HG03108 (cell line): ENCODE data around the gene AKAP5.
A peak's percentile ranks its signal among the peaks of the same experiment; 100 is the strongest.
"Not testable (repeated sequence)": the region's sequence is repeated elsewhere in the genome, so short reads cannot be mapped to it uniquely, and the experiment has no call there.

Source experiments
- ATAC-seq: cut with Tn5 transposase; IDR thresholded peaks from one replicate; pipeline ENCODE4 v1.9.1; 2021; ENCODE audit warnings: moderate library complexity; ENCODE audit not compliant: unreplicated experiment

Gene AKAP5

GRCh38 chr14:64501411-64502171 lies 36.3 kb downstream of the AKAP5 start:
- no peak for ATAC-seq

DNA sequence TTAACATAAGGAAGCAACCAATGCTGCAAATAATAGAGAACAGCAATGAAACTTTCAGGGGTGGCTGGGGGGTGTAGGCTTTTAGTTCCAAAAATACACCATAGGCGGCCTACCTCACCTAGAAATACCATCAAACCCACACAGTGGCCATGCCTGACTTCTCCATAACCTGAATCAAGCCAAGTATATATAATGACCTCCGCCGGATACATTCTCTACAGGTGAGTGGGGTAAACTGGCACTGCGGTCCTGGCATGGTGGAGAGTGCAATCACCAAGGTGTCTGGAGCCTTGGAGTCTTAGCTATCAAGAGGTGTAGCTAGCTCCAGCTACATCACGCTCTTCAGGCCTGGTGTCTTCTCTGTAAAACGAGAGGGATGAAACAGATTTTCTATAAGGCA lies 37.2 kb downstream of the AKAP5 start:
- no peak for ATAC-seq

DNA sequence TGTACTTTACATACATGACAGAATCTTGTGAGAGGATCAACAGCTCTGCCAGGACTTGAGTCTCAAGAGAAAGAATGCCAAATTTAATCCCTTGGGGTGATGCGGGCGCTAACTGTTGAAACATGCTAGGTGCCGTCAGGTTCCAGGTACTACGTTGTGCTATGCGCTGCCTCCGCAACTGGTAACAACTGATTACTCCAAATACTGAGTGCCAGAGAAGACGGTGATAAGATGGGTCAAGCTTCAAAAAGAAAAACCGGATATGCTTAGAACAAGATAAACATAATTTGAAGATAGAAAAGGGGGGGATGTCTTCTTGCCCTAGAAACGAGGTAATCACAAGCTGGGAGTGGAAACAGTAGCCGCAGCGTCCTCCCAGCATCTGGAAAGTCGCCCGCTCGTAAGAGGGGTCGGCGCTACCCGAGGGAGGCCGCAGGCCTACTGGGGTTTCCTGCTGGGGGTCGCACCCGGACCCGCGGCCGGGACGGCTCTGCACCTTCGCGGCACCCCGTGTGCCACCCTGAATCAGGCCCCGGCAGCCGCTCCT lies 37.7 kb downstream of the AKAP5 start:
- ATAC-seq = peak; percentile 0

DNA sequence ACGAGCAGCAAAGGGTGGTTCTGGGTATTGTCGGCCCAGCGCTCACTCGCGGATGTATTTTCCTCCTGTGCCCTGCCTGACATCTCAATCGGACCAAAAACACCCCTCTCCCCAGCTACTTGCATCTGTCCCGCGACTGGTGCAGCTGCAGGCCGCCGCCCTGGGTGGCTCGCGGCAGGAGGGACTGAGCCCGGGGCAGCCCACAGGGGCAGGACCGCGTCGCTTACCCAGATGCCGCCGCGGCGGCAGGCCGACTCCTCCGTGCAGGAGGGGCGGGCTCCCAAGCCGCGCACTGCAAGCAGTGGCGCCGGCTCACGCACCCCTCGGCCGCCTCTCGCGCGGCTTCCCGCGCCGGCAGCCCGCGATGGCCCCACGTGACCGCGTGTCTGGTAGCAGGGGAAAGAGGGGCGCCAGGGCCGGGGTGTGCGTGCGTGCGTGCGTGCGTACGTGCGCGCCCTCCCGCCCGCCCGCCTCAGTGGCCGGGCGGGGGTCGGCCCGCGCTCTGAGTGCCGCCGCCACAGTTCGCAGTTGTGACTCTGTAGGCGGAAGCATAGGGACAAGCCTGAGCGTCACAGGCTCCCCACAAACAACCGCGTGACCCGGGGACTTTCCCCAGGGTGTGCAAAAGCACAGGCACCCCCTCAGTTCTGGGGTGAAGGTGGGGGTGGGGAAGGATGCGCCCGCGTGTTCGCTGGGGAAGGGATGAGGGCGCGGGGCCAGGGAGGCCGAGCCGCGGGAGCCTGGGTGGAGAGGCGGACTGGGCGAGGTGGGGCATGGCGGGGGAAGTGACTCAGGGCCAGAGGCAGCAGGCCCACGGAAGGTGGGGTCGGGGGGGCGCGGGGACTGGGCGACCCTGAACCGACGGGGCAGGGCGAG lies 38.4 kb downstream of the AKAP5 start, which contains the start of gene ZBTB25:
ZBTB25 (minus strand) TSS at position 405 of the 876 bp plus-strand sequence. CDS start 13,305 bp downstream, outside the sequence.
- ATAC-seq = peak; percentile 54

DNA sequence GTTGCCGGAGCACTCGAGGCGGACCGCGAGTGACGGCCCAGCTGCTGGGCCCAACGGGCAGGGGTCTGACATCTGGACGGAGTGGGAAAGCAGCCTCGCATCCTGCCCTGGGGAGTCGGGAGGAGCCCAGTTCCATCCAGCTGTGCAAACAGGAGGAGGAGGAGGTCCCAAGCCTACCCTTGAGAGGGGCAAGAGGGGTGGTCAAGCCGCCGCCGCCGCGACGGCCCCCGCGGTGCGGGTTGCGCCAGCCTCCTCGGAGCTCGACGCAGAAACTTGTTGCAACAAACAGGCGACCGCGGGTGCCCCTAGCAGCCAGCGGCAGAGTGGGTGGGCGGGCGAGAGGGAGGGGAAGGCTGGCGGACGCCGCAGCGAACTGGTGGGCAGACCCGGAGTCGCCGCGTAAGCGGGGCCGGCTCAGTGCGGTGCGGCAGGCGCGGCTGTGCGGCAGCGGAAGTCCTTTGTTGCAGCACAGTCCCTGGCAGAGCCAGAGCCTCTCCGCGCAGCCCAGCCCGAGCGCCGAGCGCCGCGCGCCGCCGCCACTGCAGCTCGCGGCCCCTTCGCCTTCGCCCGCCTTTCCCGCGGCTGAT lies 39.1 kb downstream of the AKAP5 start, which contains the start of gene ZBTB1:
ZBTB1 (plus strand) TSS at position 461 of the 587 bp plus-strand sequence. CDS start 16,735 bp downstream, outside the sequence.
- ATAC-seq = peak; percentile 18

DNA sequence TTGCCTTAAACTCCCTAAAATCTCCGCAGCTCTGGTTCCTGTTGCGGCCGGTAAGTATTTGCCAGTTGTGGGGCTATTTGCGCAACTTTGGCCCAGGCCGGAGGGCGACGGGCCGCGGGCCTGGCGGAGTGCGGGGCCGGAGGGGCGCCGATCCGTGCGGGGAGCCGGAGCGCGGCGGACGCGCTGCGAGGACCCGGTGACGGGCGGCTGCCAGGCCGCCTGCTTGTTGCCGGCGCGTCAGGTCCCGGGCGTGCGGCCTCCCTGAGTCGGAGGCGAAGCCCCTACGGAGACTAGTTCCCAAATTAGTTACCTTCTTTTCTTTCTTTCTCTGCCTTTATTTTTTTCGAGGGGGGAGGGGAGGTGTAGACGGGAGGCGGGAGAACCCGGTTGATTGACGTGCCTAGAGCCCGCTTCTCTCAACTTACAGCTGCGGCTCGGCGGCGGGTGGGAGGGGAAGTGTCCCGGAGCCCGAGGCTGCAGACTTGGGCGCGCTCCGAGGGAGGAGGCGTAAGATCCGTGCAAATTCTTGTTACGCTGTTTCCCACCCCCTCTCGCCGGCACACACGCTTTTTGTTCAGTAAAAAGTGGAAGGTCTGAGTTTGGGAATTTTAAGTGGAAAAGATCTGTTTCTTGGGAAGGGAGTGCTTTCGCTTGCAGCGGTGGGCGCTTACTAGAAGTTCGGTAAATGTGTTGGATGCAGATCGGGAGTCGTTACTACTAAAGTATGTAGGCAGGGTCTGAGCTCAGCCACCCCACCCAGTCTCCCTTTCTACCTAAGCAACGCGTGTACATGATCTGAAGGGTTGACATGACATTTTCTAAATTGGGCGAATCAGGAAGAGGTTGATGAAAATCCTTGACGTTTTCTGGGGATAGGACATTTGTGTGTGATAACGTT lies 39.8 kb downstream of the AKAP5 start:
- ATAC-seq = peak; percentile 23

GRCh38 chr14:64506721-64507120 lies 41.4 kb downstream of the AKAP5 start:
- no peak for ATAC-seq

DNA sequence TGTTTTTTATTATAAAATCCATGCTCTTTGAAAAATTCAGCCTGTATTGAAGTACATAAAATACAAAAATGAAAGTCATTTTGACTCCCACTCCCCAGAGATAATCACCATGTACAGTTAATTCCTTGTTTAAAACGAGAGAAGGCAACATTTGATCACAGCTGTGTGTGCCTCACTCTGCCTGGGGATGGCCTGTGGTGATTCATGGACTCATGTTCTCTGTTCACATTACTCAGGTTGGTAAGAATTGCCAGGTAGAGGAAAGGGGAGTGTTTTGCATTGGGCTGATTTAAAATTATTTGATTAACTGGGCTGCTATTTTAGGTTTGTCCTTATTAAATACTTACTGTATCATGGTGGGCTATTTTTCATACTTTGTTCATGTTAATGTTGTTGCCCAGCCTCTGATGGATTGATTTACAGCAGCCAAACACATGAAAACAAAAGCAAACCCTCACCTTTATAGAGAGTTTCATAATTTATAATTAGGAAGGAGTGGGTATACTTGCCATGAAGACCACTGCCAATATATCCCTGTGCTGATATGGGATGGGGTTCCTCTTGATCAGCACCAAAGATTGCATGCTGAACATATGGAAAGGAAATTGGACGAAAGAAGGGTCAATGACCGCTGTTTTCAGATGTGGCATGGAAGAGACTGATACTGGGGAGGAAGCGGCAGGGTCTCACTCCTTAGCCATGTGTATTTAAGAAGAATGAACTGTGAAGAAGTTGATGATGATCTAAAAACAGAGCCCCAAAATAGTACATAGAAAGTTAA lies 42.3 kb downstream of the AKAP5 start:
- no peak for ATAC-seq

- ATAC-seq = no peak
Observed at GRCh38 chr14:64508215-64508776, 43.0 kb downstream of the AKAP5 start.

GRCh38 chr14:64509036-64509435 lies 43.7 kb downstream of the AKAP5 start:
- no peak for ATAC-seq

DNA sequence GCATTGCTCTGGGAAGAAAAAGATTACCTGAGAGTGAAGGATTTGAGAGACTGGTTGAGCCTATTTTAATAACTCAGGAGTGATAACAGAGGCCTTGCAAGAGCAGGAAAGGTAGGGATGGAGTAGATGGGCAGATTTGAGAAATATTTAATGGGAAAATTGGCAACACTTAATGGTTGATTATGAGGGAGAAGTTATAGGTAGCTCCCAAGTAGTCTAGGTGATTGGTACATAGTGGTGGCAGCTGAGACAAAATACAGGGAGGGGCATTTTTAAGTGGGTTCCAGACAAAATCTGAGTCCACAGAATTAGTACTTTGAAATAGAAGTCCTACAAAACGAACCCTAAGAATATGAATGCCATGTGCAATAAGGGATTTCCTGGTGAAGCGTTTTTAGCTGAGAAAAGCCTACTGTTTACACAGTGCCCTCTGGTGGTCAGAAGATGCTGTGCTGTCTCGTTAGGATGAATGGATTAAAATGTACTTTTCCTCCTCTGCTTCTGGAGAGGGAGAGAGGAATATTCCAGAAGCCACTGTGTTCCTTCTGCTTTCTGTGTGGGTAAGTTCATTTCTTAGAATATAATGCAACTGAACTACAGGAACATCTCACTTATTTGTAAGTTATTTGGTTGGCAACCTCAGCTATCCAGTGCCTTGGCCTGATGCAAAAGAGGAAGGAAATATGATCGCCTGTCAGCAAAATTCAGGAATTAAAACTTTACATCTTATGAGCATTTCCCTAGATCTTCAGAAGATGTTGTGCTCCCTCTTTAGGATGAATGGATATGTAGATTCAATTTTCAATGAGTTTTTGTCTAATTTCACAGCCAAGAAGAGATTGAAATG lies 45.7 kb downstream of the AKAP5 start:
- ATAC-seq = peak; percentile 37

- no peak for ATAC-seq
Observed at GRCh38 chr14:64513271-64513670, 48.0 kb downstream of the AKAP5 start.

GRCh38 chr14:64515053-64515452 lies 49.8 kb downstream of the AKAP5 start:
- no peak for ATAC-seq

DNA sequence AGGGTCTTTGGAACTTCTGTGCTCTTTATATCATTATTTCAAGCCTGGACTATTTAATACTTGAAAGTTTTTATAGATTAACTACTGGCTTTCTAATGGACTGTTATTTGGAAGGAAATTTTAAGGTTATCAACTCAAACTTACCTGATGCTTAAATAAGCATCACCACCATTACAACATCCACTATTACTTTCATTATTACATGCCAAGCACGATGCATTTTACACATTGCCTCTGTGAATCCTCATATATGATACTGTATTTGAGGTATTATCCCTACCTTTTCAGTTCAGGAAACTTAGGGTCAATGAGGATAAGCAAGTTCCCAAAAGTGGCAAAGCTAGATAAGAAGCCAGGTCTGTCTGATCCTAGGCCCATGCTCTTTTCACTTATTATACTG lies 51.7 kb downstream of the AKAP5 start:
- no peak for ATAC-seq

- not testable (repeated sequence) for ATAC-seq
Observed at GRCh38 chr14:64517667-64518066, 52.4 kb downstream of the AKAP5 start.

DNA sequence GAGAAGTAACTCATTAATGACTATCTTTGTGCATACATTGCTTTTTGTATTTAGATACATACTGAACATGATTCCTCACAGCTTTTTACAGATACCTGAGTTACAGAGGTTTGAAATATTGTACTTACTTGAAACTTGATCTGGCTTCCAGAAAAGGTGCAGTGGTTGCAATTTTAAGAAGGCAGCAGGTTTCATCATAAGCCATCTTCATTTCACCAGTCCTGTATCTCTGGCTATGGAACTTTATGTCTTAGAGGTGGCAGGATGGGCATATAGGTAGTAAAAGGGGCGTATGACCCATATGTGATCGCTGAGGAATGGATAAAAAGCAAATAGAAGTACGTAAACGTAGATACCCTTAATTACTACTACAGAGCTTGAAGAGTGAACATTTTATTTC lies 52.9 kb downstream of the AKAP5 start:
- no peak for ATAC-seq

DNA sequence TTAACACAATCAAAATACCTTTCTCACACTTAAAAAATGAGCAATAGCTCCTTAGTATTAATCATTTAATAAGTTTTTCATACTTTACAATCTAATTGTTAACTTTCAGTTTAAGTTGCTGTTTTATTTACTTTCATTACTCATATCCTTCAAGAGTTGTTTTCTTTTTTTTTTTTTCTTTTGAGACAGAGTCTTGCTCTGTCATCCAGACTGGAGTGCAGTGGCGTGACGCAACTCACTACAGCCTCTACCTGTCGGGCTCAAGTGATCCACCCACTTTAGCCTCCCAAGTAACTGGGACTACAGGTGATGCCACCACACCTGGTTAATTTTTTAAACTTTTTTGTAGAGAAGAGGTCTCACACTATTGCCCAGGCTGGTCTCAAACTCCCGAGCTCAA lies 55.4 kb downstream of the AKAP5 start:
- no peak for ATAC-seq
